Duodenal mucosa (tissue), 2 donors: ENCODE data around the gene KIF3C.
"Not testable (repeated sequence)": the region's sequence is repeated elsewhere in the genome, so short reads cannot be mapped to it uniquely, and the experiment has no call there.

Source experiments
- H3K27ac ChIP-seq: one replicate; pipeline ENCODE4 v1.7.0; 2013; ENCODE audit warnings: low read depth, low read length
- H3K27me3 ChIP-seq, 2 donors: one replicate each; pipeline ENCODE4 v1.7.0; 2013; ENCODE audit warnings: low read length in 2 of 2, control low read depth in 1 of 2; ENCODE audit not compliant: insufficient read depth in 2 of 2, control insufficient read depth in 1 of 2
- H3K36me3 ChIP-seq, 2 donors: one replicate each; pipeline ENCODE4 v1.7.0; 2013; ENCODE audit warnings: low read length in 2 of 2, control low read depth in 1 of 2; ENCODE audit not compliant: insufficient read depth in 2 of 2, control insufficient read depth in 1 of 2
- H3K4me1 ChIP-seq, 2 donors: one replicate each; pipeline ENCODE4 v1.7.0; 2013; ENCODE audit warnings: low read length in 2 of 2, control low read depth in 1 of 2; ENCODE audit not compliant: insufficient read depth in 2 of 2, control insufficient read depth in 1 of 2
- H3K4me3 ChIP-seq, 2 donors: one replicate each; pipeline ENCODE4 v1.7.0; 2013; ENCODE audit warnings: low read length in 2 of 2, low read depth in 1 of 2
- H3K9ac ChIP-seq, 2 donors: one replicate each; pipeline ENCODE4 v1.7.0; 2013; ENCODE audit warnings: low read length in 2 of 2, low read depth in 1 of 2
- H3K9me3 ChIP-seq, 2 donors: one replicate each; pipeline ENCODE4 v1.7.0; 2013; ENCODE audit warnings: low read length in 2 of 2, control low read depth in 1 of 2; ENCODE audit not compliant: control insufficient read depth in 1 of 2

Gene KIF3C

GRCh38 chr2:25922501-25922900 lies 59.8 kb downstream of the KIF3C start:
- Histone ChIP-seq H3K27ac (no peak overlapping the region), H3K4me1 (no peaks in the 10 kb centered on the region), H3K4me3 (no peak overlapping the region), H3K9me3 (no peaks in the 10 kb centered on the region), H3K27me3 (no peaks in the 10 kb centered on the region), H3K36me3 (no peaks in the 10 kb centered on the region), H3K9ac (no peak overlapping the region)

GRCh38 chr2:25920786-25921415 lies 61.4 kb downstream of the KIF3C start:
- Histone ChIP-seq H3K27ac (no peak overlapping the region), H3K4me3 (no peak overlapping the region), H3K9ac (no peak overlapping the region), H3K9me3 (no peaks in the 10 kb centered on the region), H3K4me1 (no peaks in the 10 kb centered on the region), H3K27me3 (no peaks in the 10 kb centered on the region), H3K36me3 (no peaks in the 10 kb centered on the region)

- Histone ChIP-seq H3K9ac (no peak overlapping the region), H3K4me1 (no peaks in the 10 kb centered on the region), H3K36me3 (no peaks in the 10 kb centered on the region), H3K27ac (no peak overlapping the region), H3K9me3 (no peaks in the 10 kb centered on the region), H3K27me3 (no peaks in the 10 kb centered on the region), H3K4me3 (no peak overlapping the region)
Measured at GRCh38 chr2:25920336-25920735, 62.0 kb downstream of the KIF3C start.

- Histone ChIP-seq H3K36me3 (no peaks in the 10 kb centered on the region), H3K27ac (no peak overlapping the region), H3K27me3 (no peaks in the 10 kb centered on the region), H3K9ac (no peak overlapping the region), H3K9me3 (no peaks in the 10 kb centered on the region), H3K4me1 (no peaks in the 10 kb centered on the region), H3K4me3 (no peak overlapping the region)
Measured at GRCh38 chr2:25917832-25918231, 64.5 kb downstream of the KIF3C start.

- H3K27me3 ChIP-seq, H3K9ac ChIP-seq, H3K9me3 ChIP-seq, H3K27ac ChIP-seq, H3K4me3 ChIP-seq, H3K36me3 ChIP-seq, H3K4me1 ChIP-seq: not testable (repeated sequence)
Measured at GRCh38 chr2:25917411-25917810, 64.9 kb downstream of the KIF3C start.

- not testable (repeated sequence) for H3K27ac ChIP-seq, H3K4me1 ChIP-seq, H3K36me3 ChIP-seq, H3K9me3 ChIP-seq, H3K27me3 ChIP-seq, H3K9ac ChIP-seq
- H3K4me3 ChIP-seq, result peak overlapping the region in 1 of 2 donors; percentile 16
Measured at GRCh38 chr2:25915944-25916772, 66.1 kb downstream of the KIF3C start.

- H3K4me3 ChIP-seq, H3K4me1 ChIP-seq, H3K9me3 ChIP-seq, H3K27ac ChIP-seq, H3K9ac ChIP-seq, H3K27me3 ChIP-seq, H3K36me3 ChIP-seq: not testable (repeated sequence)
Measured at GRCh38 chr2:25915411-25915810, 66.9 kb downstream of the KIF3C start.

GRCh38 chr2:25913696-25913973 lies 68.7 kb downstream of the KIF3C start:
- not testable (repeated sequence) for H3K9me3 ChIP-seq, H3K27ac ChIP-seq, H3K36me3 ChIP-seq, H3K4me1 ChIP-seq, H3K9ac ChIP-seq, H3K4me3 ChIP-seq, H3K27me3 ChIP-seq

- Histone ChIP-seq H3K27me3 (no peaks in the 10 kb centered on the region), H3K27ac (no peak overlapping the region), H3K4me3 (no peak overlapping the region), H3K4me1 (no peaks in the 10 kb centered on the region), H3K9me3 (no peaks in the 10 kb centered on the region), H3K9ac (no peak overlapping the region), H3K36me3 (no peaks in the 10 kb centered on the region)
Measured at GRCh38 chr2:25912851-25913695, 69.2 kb downstream of the KIF3C start.

GRCh38 chr2:25909574-25909973 lies 72.7 kb downstream of the KIF3C start:
- not testable (repeated sequence) for H3K27me3 ChIP-seq, H3K4me1 ChIP-seq, H3K9ac ChIP-seq, H3K27ac ChIP-seq, H3K9me3 ChIP-seq, H3K36me3 ChIP-seq, H3K4me3 ChIP-seq
